Pancreas (tissue), 10 donors: Measurements from ENCODE around the gene RBBP5. TPM values are rescaled to one million over a fixed set of nuclear protein-coding genes. Genes with fewer than 3 reads are reported as not detected.

Experiments
- ATAC-seq, 4 donors: fragments of 200-7000 bp; cut with Tn5 transposase; one replicate each; pipeline versions ENCODE4 v1.8.0 to v1.9.1; 2020; ENCODE audit warnings: mild to moderate bottlenecking in 4 of 4, moderate library complexity in 4 of 4
- DNase-seq, 6 donors: peaks; one replicate each; pipeline ENCODE4 v3.0.0-alpha.2; 2020
- FAIRE-seq: peaks from 2 replicates; lab custom pipeline; 2012; peaks lifted over from hg19 to GRCh38; lab: Jason Lieb, UNC
- H3K27ac ChIP-seq, 4 donors: fragments of 200-600 bp; sonication (generic); 1 replicate in 3 of 4; 2 replicates in 1 of 4; pipeline versions ENCODE4 v1.5.0 to v1.8.0; 2020
- H3K27me3 ChIP-seq, 4 donors: fragments of 200-600 bp; one replicate each; pipeline ENCODE4 v1.8.0; 2021
- H3K36me3 ChIP-seq, 3 donors: fragments of 200-600 bp; sonication (generic) in 1 of 3; one replicate each; pipeline versions ENCODE4 v1.5.0 to v1.8.0; 2020 to 2021
- H3K4me1 ChIP-seq, 3 donors: fragments of 200-600 bp; one replicate each; pipeline ENCODE4 v1.8.0; 2021
- H3K4me3 ChIP-seq, 4 donors: fragments of 200-600 bp; sonication (generic) in 2 of 4; one replicate each; pipeline versions ENCODE4 v1.5.0 to v1.8.0; 2020 to 2021
- H3K9me3 ChIP-seq, 4 donors: fragments of 200-600 bp; one replicate each; pipeline ENCODE4 v1.8.0; 2021
- CTCF ChIP-seq, 4 donors: fragments of 200-600 bp; sonication (generic) in 3 of 4; IDR thresholded peaks; one replicate each; pipeline versions ENCODE4 v1.5.0 to v1.8.0; 2021; ENCODE audit warnings: antibody characterized with exemption in 4 of 4
- WGBS, 2 donors: extraction: QIAGEN DNeasy Blood & Tissue Kit; methylation state at CpG; one replicate each; pipeline ENCODE4 v1.1.7; 2013; 5-methylcytosine and 5-hydroxymethylcytosine counted together
- intact Hi-C, 3 donors: fragments of 100-400 bp; cut with DNase I; formaldehyde crosslinking; loops; one replicate each; pipeline versions ENCODE4 v1.11.1 to v1.14.2; 2022
- polyA plus RNA-seq, 2 donors: library from polyadenylated mRNA; stranded (reverse); fragments of 200-250 nt; gene quantifications; one replicate each; pipeline ENCODE4 v1.2.3, GENCODE V29; 2013
- total RNA-seq, 6 donors: library from RNA; stranded (reverse); fragmentation: NEBNext Ultra II Directional in 4 of 6; extraction: Animal tissue kit (Norgen Biotek cat#: 25700) in 4 of 6; gene quantifications; one replicate each; pipeline versions ENCODE4 v1.2.1 to v1.2.4, GENCODE V29; 2021 to 2023
- donor health status: healthy with polysubstance abuse.
- donor health status: DM: no; HTN: no; CAD: no; lungs with moderate emphysema.
- donor health status: DM: no; HTN: no; CAD: no.
- donor health status: control.
- donor health status: control.
- donor health status: Bipolar disorder and iron deficiency.
- donor health status: DM: yes; HTN: yes; CAD: no.
- donor health status: DM: no; HTN: no; CAD: no.
- donor health status: DM: no; HTN: no; CAD: no.
- donor health status: DM: yes; HTN: yes; CAD: no.

Gene RBBP5
- total and polyA plus RNA-seq, 8 donors, result 3.0 to 10.9 (median 7.7) TPM

GRCh38 chr1:205109711-205110110 is 12.1 kb downstream of the RBBP5 start:
- no peak for TF ChIP-seq CTCF (IDR thresholded peaks at IDR 0.05)
- FAIRE-seq (no peak), DNase-seq (no peak), ATAC-seq (no peak)
- H3K4me3 ChIP-seq, result no peak overlapping the region
- intact Hi-C loops, result loop anchor here in 1 of 3 donors (10.0 kb wide), 1 partner anchor 135 kb away; no protein-coding TSS in a partner anchor
- 88 to 96% methylated on average over 5 of the region's 5 CpGs for WGBS, 2 donors
- no peaks in the 10 kb centered on the region for H3K9me3 ChIP-seq
- no peaks in the 10 kb centered on the region for H3K27me3 ChIP-seq
- no peak overlapping the region for H3K27ac ChIP-seq
- peaks cover 0 to 19% (median 0%) of the 10 kb centered on the region in 3 donors for H3K36me3 ChIP-seq
- no peaks in the 10 kb centered on the region for H3K4me1 ChIP-seq

GRCh38 chr1:205109269-205109668 is 12.5 kb downstream of the RBBP5 start:
- Histone ChIP-seq H3K27ac (no peak overlapping the region), H3K27me3 (no peaks in the 10 kb centered on the region), H3K4me1 (no peaks in the 10 kb centered on the region), H3K4me3 (no peak overlapping the region), H3K36me3 (peaks cover 0 to 19% (median 2%) of the 10 kb centered on the region in 3 donors), H3K9me3 (no peaks in the 10 kb centered on the region)
- 88 to 94% methylated on average over 1 of the region's 1 CpG for WGBS, 2 donors
- DNase-seq (no peak), ATAC-seq (no peak), FAIRE-seq (no peak)
- TF ChIP-seq CTCF (IDR thresholded peaks at IDR 0.05), result no peak
- intact Hi-C loops, result no loop called here

- ATAC-seq, result no peak
- H3K4me3 ChIP-seq, result no peak overlapping the region
- FAIRE-seq, result no peak
- H3K27ac ChIP-seq, result no peak overlapping the region
- no peaks in the 10 kb centered on the region for H3K4me1 ChIP-seq
- no peaks in the 10 kb centered on the region for H3K9me3 ChIP-seq
- no peak for DNase-seq
- TF ChIP-seq CTCF (IDR thresholded peaks at IDR 0.05), result no peak
- H3K27me3 ChIP-seq, result no peaks in the 10 kb centered on the region
- intact Hi-C loops, result no loop called here
- WGBS, 2 donors, result 76 to 87% methylated on average over 4 of the region's 4 CpGs
- H3K36me3 ChIP-seq, result peaks cover 0 to 21% (median 10%) of the 10 kb centered on the region in 3 donors
Observed at GRCh38 chr1:205108464-205108863, 13.3 kb downstream of the RBBP5 start.

- no peaks in the 10 kb centered on the region for H3K4me1 ChIP-seq
- no peak overlapping the region for H3K4me3 ChIP-seq
- TF ChIP-seq CTCF (IDR thresholded peaks at IDR 0.05), result no peak
- DNase-seq, result no peak
- ATAC-seq, result no peak
- 93 to 94% methylated on average over 4 of the region's 4 CpGs for WGBS, 2 donors
- H3K9me3 ChIP-seq, result no peaks in the 10 kb centered on the region
- peaks cover 3 to 32% (median 13%) of the 10 kb centered on the region in 3 donors for H3K36me3 ChIP-seq
- intact Hi-C loops, result no loop called here
- no peak for FAIRE-seq
- no peaks in the 10 kb centered on the region for H3K27me3 ChIP-seq
- H3K27ac ChIP-seq, result no peak overlapping the region
Observed at GRCh38 chr1:205107327-205107726, 14.5 kb downstream of the RBBP5 start.

GRCh38 chr1:205102404-205102803 is 19.4 kb downstream of the RBBP5 start:
- H3K36me3 ChIP-seq, result peaks cover 8 to 81% (median 31%) of the 10 kb centered on the region in 3 donors
- no peak for DNase-seq
- FAIRE-seq, result no peak
- ATAC-seq, result no peak
- no peaks in the 10 kb centered on the region for H3K9me3 ChIP-seq
- H3K27me3 ChIP-seq, result no peaks in the 10 kb centered on the region
- intact Hi-C loops, result no loop called here
- H3K4me1 ChIP-seq, result no peaks in the 10 kb centered on the region
- no peak for TF ChIP-seq CTCF (IDR thresholded peaks at IDR 0.05)
- 86 to 97% methylated on average over 3 of the region's 3 CpGs for WGBS, 2 donors
- H3K27ac ChIP-seq, result no peak overlapping the region
- H3K4me3 ChIP-seq, result no peak overlapping the region
